ENCODE data around the gene SKOR1.

The SKOR1 gene

GRCh38 chr15:67827562-67828277 lies 2.4 kb downstream of the SKOR1 start:
- no peak for DNase-seq (ENCODE audit: low spot score in 2 of 2)
- no peaks in the 10 kb centered on the region for H3K36me3 ChIP-seq (replicated peaks)
- no peak overlapping the region for H3K4me3 ChIP-seq
- peaks cover 6% of the 10 kb centered on the region; the same call in 1 of the 2 replicates for H3K9me3 ChIP-seq
- no peaks in the 10 kb centered on the region for H3K4me1 ChIP-seq
- in situ Hi-C loops (cut with MboI; ENCODE audit: low sequenced_read_pairs), result no loop called here
- H3K27me3 ChIP-seq (ENCODE audit: low read depth), result peaks cover 37% of the 10 kb centered on the region

- H3K9me3 ChIP-seq, result peaks cover 6% of the 10 kb centered on the region; the same call in 1 of the 2 replicates
- H3K4me3 ChIP-seq, result no peak overlapping the region
- H3K27me3 ChIP-seq (ENCODE audit: low read depth), result peaks cover 37% of the 10 kb centered on the region
Measured at GRCh38 chr15:67828278-67828968, 3.1 kb downstream of the SKOR1 start.

GRCh38 chr15:67828969-67829646 lies 3.8 kb downstream of the SKOR1 start:
- H3K36me3 ChIP-seq (replicated peaks), result no peaks in the 10 kb centered on the region
- DNase-seq (ENCODE audit: low spot score in 2 of 2), result no peak
- peaks cover 5% of the 10 kb centered on the region for H3K4me1 ChIP-seq
- peaks cover 6% of the 10 kb centered on the region; the same call in 1 of the 2 replicates for H3K9me3 ChIP-seq
- peaks cover 32% of the 10 kb centered on the region for H3K27me3 ChIP-seq (ENCODE audit: low read depth)
- no peak overlapping the region for H3K4me3 ChIP-seq
- in situ Hi-C loops (cut with MboI; ENCODE audit: low sequenced_read_pairs), result no loop called here

More at GRCh38 chr15:67828278-67828968, 3.1 kb downstream of the SKOR1 start:
- no peak for DNase-seq (ENCODE audit: low spot score in 2 of 2)
- Histone ChIP-seq H3K36me3 (replicated peaks) (no peaks in the 10 kb centered on the region), H3K4me1 (no peaks in the 10 kb centered on the region)
- in situ Hi-C loops (cut with MboI; ENCODE audit: low sequenced_read_pairs), result no loop called here

- Histone ChIP-seq H3K4me1 (peaks cover 7% of the 10 kb centered on the region), H3K27me3 (ENCODE audit: low read depth) (peaks cover 26% of the 10 kb centered on the region), H3K4me3 (no peak overlapping the region), H3K9me3 (peaks cover 6% of the 10 kb centered on the region; the same call in 1 of the 2 replicates), H3K36me3 (replicated peaks) (no peaks in the 10 kb centered on the region)
- DNase-seq (ENCODE audit: low spot score in 2 of 2), result no peak
- in situ Hi-C loops (cut with MboI; ENCODE audit: low sequenced_read_pairs), result no loop called here
Measured at GRCh38 chr15:67829647-67830504, 4.6 kb downstream of the SKOR1 start.

GRCh38 chr15:67831363-67831762 lies 6.1 kb downstream of the SKOR1 start:
- peaks cover 6% of the 10 kb centered on the region; the same call in 1 of the 2 replicates for H3K9me3 ChIP-seq
- no peaks in the 10 kb centered on the region for H3K36me3 ChIP-seq (replicated peaks)
- peaks cover 17% of the 10 kb centered on the region for H3K27me3 ChIP-seq (ENCODE audit: low read depth)
- no peak overlapping the region for H3K4me3 ChIP-seq
- in situ Hi-C loops (cut with MboI; ENCODE audit: low sequenced_read_pairs), result no loop called here
- DNase-seq (ENCODE audit: low spot score in 2 of 2), result no peak
- H3K4me1 ChIP-seq, result peaks cover 7% of the 10 kb centered on the region

GRCh38 chr15:67832031-67832551 lies 6.8 kb downstream of the SKOR1 start:
- in situ Hi-C loops (cut with MboI; ENCODE audit: low sequenced_read_pairs), result no loop called here
- peak in 1 of 2 experiments; percentile 58 for DNase-seq (ENCODE audit: low spot score in 2 of 2)
- no peaks in the 10 kb centered on the region for H3K36me3 ChIP-seq (replicated peaks)
- peaks cover 17% of the 10 kb centered on the region for H3K27me3 ChIP-seq (ENCODE audit: low read depth)
- peaks cover 7% of the 10 kb centered on the region for H3K4me1 ChIP-seq
- H3K4me3 ChIP-seq, result no peak overlapping the region
- peaks cover 6% of the 10 kb centered on the region; the same call in 1 of the 2 replicates for H3K9me3 ChIP-seq

GRCh38 chr15:67832897-67833709 lies 7.8 kb downstream of the SKOR1 start:
- Histone ChIP-seq H3K27me3 (ENCODE audit: low read depth) (peaks cover 17% of the 10 kb centered on the region), H3K36me3 (replicated peaks) (no peaks in the 10 kb centered on the region), H3K4me3 (no peak overlapping the region), H3K4me1 (peaks cover 7% of the 10 kb centered on the region), H3K9me3 (peaks cover 6% of the 10 kb centered on the region; the same call in 1 of the 2 replicates)
- in situ Hi-C loops (cut with MboI; ENCODE audit: low sequenced_read_pairs), result no loop called here
- no peak for DNase-seq (ENCODE audit: low spot score in 2 of 2)

GRCh38 chr15:67833710-67834511 lies 8.6 kb downstream of the SKOR1 start:
- no peaks in the 10 kb centered on the region for H3K36me3 ChIP-seq (replicated peaks)
- H3K9me3 ChIP-seq, result no peaks in the 10 kb centered on the region
- H3K27me3 ChIP-seq (ENCODE audit: low read depth), result peaks cover 17% of the 10 kb centered on the region
- in situ Hi-C loops (cut with MboI; ENCODE audit: low sequenced_read_pairs), result no loop called here
- H3K4me1 ChIP-seq, result peaks cover 7% of the 10 kb centered on the region
- H3K4me3 ChIP-seq, result peak overlapping the region; percentile 12
- DNase-seq (ENCODE audit: low spot score in 2 of 2), result peak; percentile 62 to 88

GRCh38 chr15:67834581-67835296 lies 9.4 kb downstream of the SKOR1 start:
- Histone ChIP-seq H3K27me3 (ENCODE audit: low read depth) (peaks cover 17% of the 10 kb centered on the region), H3K9me3 (no peaks in the 10 kb centered on the region), H3K4me3 (no peak overlapping the region), H3K4me1 (peaks cover 11% of the 10 kb centered on the region), H3K36me3 (replicated peaks) (no peaks in the 10 kb centered on the region)
- DNase-seq (ENCODE audit: low spot score in 2 of 2), result no peak
- in situ Hi-C loops (cut with MboI; ENCODE audit: low sequenced_read_pairs), result loop anchor here (5.0 kb wide), 2 partner anchors 372 to 887 kb away; no protein-coding TSS in a partner anchor

GRCh38 chr15:67835297-67836133 lies 10.2 kb downstream of the SKOR1 start:
- H3K27me3 ChIP-seq (ENCODE audit: low read depth), result peaks cover 17% of the 10 kb centered on the region
- no peaks in the 10 kb centered on the region for H3K9me3 ChIP-seq
- H3K4me1 ChIP-seq, result peaks cover 11% of the 10 kb centered on the region
- H3K36me3 ChIP-seq (replicated peaks), result no peaks in the 10 kb centered on the region
- no peak overlapping the region for H3K4me3 ChIP-seq
- DNase-seq (ENCODE audit: low spot score in 2 of 2), result no peak
- in situ Hi-C loops (cut with MboI; ENCODE audit: low sequenced_read_pairs), result loop anchor here (5.0 kb wide), 2 partner anchors 373 to 888 kb away; no protein-coding TSS in a partner anchor

GRCh38 chr15:67836134-67836455 lies 10.8 kb downstream of the SKOR1 start:
- no peak overlapping the region for H3K4me3 ChIP-seq
- no peak for DNase-seq (ENCODE audit: low spot score in 2 of 2)

More at GRCh38 chr15:67836134-67836455, 10.8 kb downstream of the SKOR1 start:
- Histone ChIP-seq H3K9me3 (no peaks in the 10 kb centered on the region), H3K27me3 (ENCODE audit: low read depth) (peaks cover 17% of the 10 kb centered on the region), H3K4me1 (peaks cover 12% of the 10 kb centered on the region), H3K36me3 (replicated peaks) (no peaks in the 10 kb centered on the region)
- in situ Hi-C loops (cut with MboI; ENCODE audit: low sequenced_read_pairs), result loop anchor here (5.0 kb wide), 2 partner anchors 374 to 889 kb away; no protein-coding TSS in a partner anchor

All from HAP-1 (cell line).